Ascending aorta (tissue), 2 donors: ENCODE results near the gene C1S. TPM values are rescaled to one million over a fixed set of nuclear protein-coding genes. Genes with fewer than 3 reads are reported as not detected.

Source experiments
- DNase-seq, 2 donors: peaks; one replicate each; pipeline ENCODE4 v3.0.0-alpha.2; 2019; ENCODE audit warnings: low spot score in 2 of 2
- H3K27ac ChIP-seq, 2 donors: fragments of 200-600 bp; sonication (generic); one replicate each; pipeline ENCODE4 v1.5.1; 2016 to 2017; ENCODE audit warnings: mild to moderate bottlenecking in 1 of 2
- H3K27me3 ChIP-seq: fragments of 200-600 bp; sonication (generic); one replicate; pipeline ENCODE4 v1.5.1; 2017
- H3K36me3 ChIP-seq, 2 donors: fragments of 200-600 bp; sonication (generic); one replicate each; pipeline ENCODE4 v1.5.1; 2016
- H3K4me1 ChIP-seq, 2 donors: fragments of 200-600 bp; sonication (generic); one replicate each; pipeline ENCODE4 v1.5.1; 2016 to 2017; ENCODE audit warnings: mild to moderate bottlenecking in 1 of 2
- H3K4me3 ChIP-seq, 2 donors: fragments of 200-600 bp; sonication (generic); one replicate each; pipeline ENCODE4 v1.5.1; 2016 to 2017; ENCODE audit warnings: mild to moderate bottlenecking in 1 of 2
- H3K9me3 ChIP-seq, 2 donors: fragments of 200-600 bp; sonication (generic); one replicate each; pipeline ENCODE4 v1.5.1; 2016
- CTCF ChIP-seq, 3 experiments: fragments of 200-600 bp in 2 of 3; fragments of 450-650 bp in 1 of 3; sonication (generic) in 2 of 3; IDR thresholded peaks; one replicate each; pipeline ENCODE4 v1.5.1; 2016 to 2019; ENCODE audit warnings: antibody characterized with exemption in 3 of 3, mild to moderate bottlenecking in 1 of 3, moderate library complexity in 1 of 3
- intact Hi-C: fragments of 100-400 bp; cut with DNase I; formaldehyde crosslinking; loops from one replicate; pipeline ENCODE4 v1.15.1; 2023
- total RNA-seq: library from RNA; depleted of rRNA; stranded (reverse); fragments of >200 nt; gene quantifications from one replicate; pipeline ENCODE4 v1.1.0, GENCODE V29; 2016

C1S gene
- total RNA-seq, 1 donor from 2014 or later, result 273 TPM

GRCh38 chr12:7078163-7078562 lies 17.6 kb downstream of the C1S start:
- H3K4me1 ChIP-seq, result peaks cover 3 to 11% of the 10 kb centered on the region in 2 donors
- H3K27me3 ChIP-seq, result no peaks in the 10 kb centered on the region
- peaks cover 25 to 30% of the 10 kb centered on the region in 2 donors for H3K36me3 ChIP-seq
- no peak for DNase-seq
- H3K9me3 ChIP-seq, result no peaks in the 10 kb centered on the region
- H3K27ac ChIP-seq, result no peak overlapping the region
- TF ChIP-seq CTCF (IDR thresholded peaks at IDR 0.05), result no peak
- H3K4me3 ChIP-seq, result no peak overlapping the region
- intact Hi-C loops, result no loop called here

GRCh38 chr12:7079826-7080125 lies 19.3 kb downstream of the C1S start:
- no peaks in the 10 kb centered on the region for H3K9me3 ChIP-seq
- no peak for DNase-seq
- no peak overlapping the region for H3K4me3 ChIP-seq
- peaks cover 30 to 36% of the 10 kb centered on the region in 2 donors for H3K36me3 ChIP-seq
- intact Hi-C loops, result loop anchor here (1.0 kb wide), 2 partner anchors 13 to 19 kb away; partner anchors contain the start of genes C1R and C1S
- H3K27ac ChIP-seq, result peak overlapping the region; percentile 74 to 83
- no peaks in the 10 kb centered on the region for H3K27me3 ChIP-seq
- no peak for TF ChIP-seq CTCF (IDR thresholded peaks at IDR 0.05)
- peaks cover 3 to 11% of the 10 kb centered on the region in 2 donors for H3K4me1 ChIP-seq

- H3K9me3 ChIP-seq, result no peaks in the 10 kb centered on the region
- no peak for TF ChIP-seq CTCF (IDR thresholded peaks at IDR 0.05)
- no peak for DNase-seq
- H3K27ac ChIP-seq, result peak overlapping the region in 1 of 2 donors; percentile 33
- H3K27me3 ChIP-seq, result no peaks in the 10 kb centered on the region
- H3K36me3 ChIP-seq, result peaks cover 42 to 49% of the 10 kb centered on the region in 2 donors
- intact Hi-C loops, result no loop called here
- peaks cover 3 to 11% of the 10 kb centered on the region in 2 donors for H3K4me1 ChIP-seq
- H3K4me3 ChIP-seq, result no peak overlapping the region
Measured at GRCh38 chr12:7081037-7081436, 20.5 kb downstream of the C1S start.

GRCh38 chr12:7083125-7083524 lies 22.6 kb downstream of the C1S start:
- Histone ChIP-seq H3K36me3 (peaks cover 51 to 70% of the 10 kb centered on the region in 2 donors), H3K27me3 (no peaks in the 10 kb centered on the region), H3K27ac (no peak overlapping the region), H3K4me3 (no peak overlapping the region), H3K4me1 (peaks cover 3 to 11% of the 10 kb centered on the region in 2 donors), H3K9me3 (no peaks in the 10 kb centered on the region)
- intact Hi-C loops, result no loop called here
- DNase-seq, result no peak
- TF ChIP-seq CTCF (IDR thresholded peaks at IDR 0.05), result no peak

- peaks cover 36 to 56% of the 10 kb centered on the region in 2 donors for H3K36me3 ChIP-seq
- DNase-seq, result peak in 1 of 2 donors; percentile 62
- intact Hi-C loops, result no loop called here
- H3K9me3 ChIP-seq, result no peaks in the 10 kb centered on the region
- no peak for TF ChIP-seq CTCF (IDR thresholded peaks at IDR 0.05)
- peak overlapping the region; percentile 77 to 79 for H3K27ac ChIP-seq
- no peaks in the 10 kb centered on the region for H3K27me3 ChIP-seq
- H3K4me1 ChIP-seq, result peaks cover 0 to 12% of the 10 kb centered on the region in 2 donors
- H3K4me3 ChIP-seq, result peak overlapping the region in 1 of 2 donors; percentile 2
Measured at GRCh38 chr12:7089196-7089871, 28.8 kb downstream of the C1S start.
